Caco-2 (cell line): ENCODE data around the gene THTPA. TPM values are rescaled to one million over a fixed set of nuclear protein-coding genes. Genes with fewer than 3 reads are reported as not detected.

Experiments used
- Bru-seq: library from RNA; stranded (reverse); fragments of 400-500 nt; gene quantifications from one replicate; lab custom pipeline; 2021; lab: Mats Ljungman, UMichigan
- BruChase-seq, 2 experiments: library from RNA; stranded (reverse); fragments of 400-500 nt; gene quantifications; one replicate each; lab custom pipeline; 2021; lab: Mats Ljungman, UMichigan
- BruUV-seq: library from RNA; stranded (reverse); fragments of 400-500 nt; replicated peaks from 2 replicates; lab custom pipeline; 2021; lab: Mats Ljungman, UMichigan
- CTCF ChIA-PET: fragments of 300-600 bp; sonication (Branson Sonifier 250); formaldehyde crosslinking; loops from one replicate; lab custom pipeline; 2022; ENCODE audit warnings: antibody characterized with exemption; lab: Charles Lee
- POLR2A ChIA-PET: fragments of 300-600 bp; sonication (Branson Sonifier 250); formaldehyde crosslinking; loops from one replicate; lab custom pipeline; 2022; ENCODE audit warnings: antibody characterized with exemption; lab: Charles Lee
- DNase-seq, 2 experiments: peaks; one replicate each; pipeline versions ENCODE4 v3.0.0 to v3.0.0-alpha.2; 2020 to 2022
- H3K27me3 ChIP-seq: replicated peaks from 2 replicates; pipeline ENCODE4 v1.6.0; 2011; ENCODE audit warnings: low read length; ENCODE audit not compliant: control insufficient read depth, insufficient read depth
- H3K36me3 ChIP-seq: 2 replicates; pipeline ENCODE4 v1.5.1; 2011; ENCODE audit warnings: low read length; ENCODE audit not compliant: control insufficient read depth, insufficient read depth
- H3K4me1 ChIP-seq: fragments of 250-450 bp; sonication (Bioruptor Pico); 2 replicates; pipeline ENCODE4 v1.5.1; 2020; ENCODE audit warnings: mild to moderate bottlenecking
- H3K4me3 ChIP-seq: 2 replicates; pipeline ENCODE4 v1.5.1; 2011; ENCODE audit warnings: low read depth, mild to moderate bottlenecking, control low read depth, low read length
- H3K9me3 ChIP-seq: fragments of 250-450 bp; sonication (Bioruptor Pico); 2 replicates; pipeline ENCODE4 v1.5.1; 2020; ENCODE audit warnings: mild to moderate bottlenecking, moderate library complexity
- H3K27ac Mint-ChIP-seq: one replicate; pipeline ENCODE4 v1.8.0; 2022; ENCODE audit warnings: mixed read lengths; ENCODE audit not compliant: unreplicated experiment
- H3K27me3 Mint-ChIP-seq: one replicate; pipeline ENCODE4 v1.8.0; 2022; ENCODE audit warnings: mixed read lengths; ENCODE audit not compliant: insufficient read depth, unreplicated experiment
- H3K36me3 Mint-ChIP-seq: one replicate; pipeline ENCODE4 v1.8.0; 2022; ENCODE audit warnings: mild to moderate bottlenecking, mixed read lengths; ENCODE audit not compliant: insufficient read depth, unreplicated experiment
- H3K4me1 Mint-ChIP-seq: one replicate; pipeline ENCODE4 v1.8.0; 2022; ENCODE audit warnings: low read depth, mixed read lengths; ENCODE audit not compliant: unreplicated experiment
- H3K4me3 Mint-ChIP-seq: one replicate; pipeline ENCODE4 v1.8.0; 2022; ENCODE audit warnings: mild to moderate bottlenecking, moderate library complexity, mixed read lengths; ENCODE audit not compliant: unreplicated experiment
- H3K9me3 Mint-ChIP-seq: one replicate; pipeline ENCODE4 v1.8.0; 2022; ENCODE audit warnings: mixed read lengths; ENCODE audit not compliant: unreplicated experiment
- CTCF ChIP-seq, 2 experiments: fragments of 200-600 bp in 1 of 2; IDR thresholded peaks; 1 replicate in 1 of 2; 2 replicates in 1 of 2; pipeline versions ENCODE4 v1.5.1 to v1.8.0; 2011 to 2022; ENCODE audit warnings: antibody characterized with exemption in 1 of 2, control low read depth in 1 of 2, inconsistent platforms in 1 of 2, low read depth in 1 of 2, low read length in 1 of 2, mild to moderate bottlenecking in 1 of 2, moderate library complexity in 1 of 2; ENCODE audit not compliant: insufficient read depth in 1 of 2, severe bottlenecking in 1 of 2, unreplicated experiment in 1 of 2
- intact Hi-C: fragments of 100-400 bp; cut with micrococcal nuclease; formaldehyde crosslinking; loops from one replicate; pipeline ENCODE4 v1.10.0; 2022; ENCODE audit not compliant: unreplicated experiment
- long read RNA-seq: library from polyadenylated mRNA; stranded (forward); transcript quantifications from one replicate; pipeline ENCODE4 v2.0.0, GENCODE V29; 2022
- total RNA-seq: library from RNA; stranded (reverse); gene quantifications from 2 replicates; pipeline ENCODE4 v1.2.3, GENCODE V29; 2022

The THTPA gene, protein sequence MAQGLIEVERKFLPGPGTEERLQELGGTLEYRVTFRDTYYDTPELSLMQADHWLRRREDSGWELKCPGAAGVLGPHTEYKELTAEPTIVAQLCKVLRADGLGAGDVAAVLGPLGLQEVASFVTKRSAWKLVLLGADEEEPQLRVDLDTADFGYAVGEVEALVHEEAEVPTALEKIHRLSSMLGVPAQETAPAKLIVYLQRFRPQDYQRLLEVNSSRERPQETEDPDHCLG
- total RNA-seq (9.3 and 9.5 TPM in 2 replicates), Bru-seq, nascent RNA (percentile 68 among the genes with signal in this experiment), BruChase-seq, experiment 1, labeled RNA remaining after a 2-hour chase (percentile 58 among the genes with signal in this experiment), BruChase-seq, experiment 2, labeled RNA remaining after a 6-hour chase (percentile 66 among the genes with signal in this experiment)
- long read RNA-seq, transcript THTPA-201 (2 exons, 2,860 nt) = major isoform, 9 of 20 reads
- long read RNA-seq, partial matches to known transcripts = 0 of 20 reads
- long read RNA-seq, other reads (novel, unspliced or antisense) = 6 of 20 reads

- no peaks in the 10 kb centered on the region for H3K9me3 ChIP-seq
- H3K27ac Mint-ChIP-seq = peak within 1 kb of the TSS; percentile 91
- POLR2A ChIA-PET = interaction anchor here (0.6 kb wide), 2 partner anchors 549 to 1567 kb away, joined by 4 to 5 read pairs; no protein-coding TSS in a partner anchor
- TF ChIP-seq CTCF (IDR thresholded peaks at IDR 0.05; ENCODE audit: insufficient read depth in 1 of 2, low read depth in 1 of 2, low read length in 1 of 2, severe bottlenecking in 1 of 2, unreplicated experiment in 1 of 2) = no peak
- no peaks in the 10 kb centered on the region for H3K27me3 Mint-ChIP-seq
- H3K27me3 ChIP-seq = no peaks in the 10 kb centered on the region
- H3K36me3 ChIP-seq = peaks cover 3% of the 10 kb centered on the region
- CTCF ChIA-PET = interaction anchor here (1.2 kb wide), 1 partner anchor 77 kb away, joined by 5 read pairs; no protein-coding TSS in a partner anchor
- peak within 1 kb of the TSS; percentile 94 for H3K4me3 Mint-ChIP-seq
- 0 out of 2 replicates have a peak, but pooled peaks cover 11% of the 10 kb centered on the region for H3K4me1 ChIP-seq
- peaks cover 34% of the 10 kb centered on the region for H3K36me3 Mint-ChIP-seq
- H3K4me1 Mint-ChIP-seq = peaks cover 14% of the 10 kb centered on the region
- no peaks in the 10 kb centered on the region for H3K9me3 Mint-ChIP-seq
- DNase-seq = peak; percentile 92 to 94
- H3K4me3 ChIP-seq = peak within 1 kb of the TSS; percentile 97
- BruUV-seq = TSS peak; percentile 73
- intact Hi-C loops = no loop called here
Measured at GRCh38 chr14:23555882-23556699, at the start of gene THTPA. THTPA (plus strand) TSS chr14:23556271; CDS start chr14:23556758, 487 bp downstream.

- H3K9me3 Mint-ChIP-seq = no peaks in the 10 kb centered on the region
- Histone ChIP-seq H3K4me3 (no peak overlapping the region), H3K9me3 (no peaks in the 10 kb centered on the region), H3K36me3 (no peaks in the 10 kb centered on the region), H3K27me3 (no peaks in the 10 kb centered on the region), H3K4me1 (no peaks in the 10 kb centered on the region)
- DNase-seq = no peak
- no peak for TF ChIP-seq CTCF (IDR thresholded peaks at IDR 0.05; ENCODE audit: insufficient read depth in 1 of 2, low read depth in 1 of 2, low read length in 1 of 2, severe bottlenecking in 1 of 2, unreplicated experiment in 1 of 2)
- H3K36me3 Mint-ChIP-seq = no peaks in the 10 kb centered on the region
- ChIA-PET POLR2A (no interaction called here), CTCF (no interaction called here)
- intact Hi-C loops = no loop called here
- H3K4me3 Mint-ChIP-seq = no peak overlapping the region
- no peaks in the 10 kb centered on the region for H3K4me1 Mint-ChIP-seq
- H3K27ac Mint-ChIP-seq = no peak overlapping the region
- H3K27me3 Mint-ChIP-seq = no peaks in the 10 kb centered on the region
- BruUV-seq = no TSS peak
Measured at GRCh38 chr14:23512156-23512555, 43.9 kb upstream of the THTPA start.
